Activated T-helper 2 cell treated with anti-CD3 and anti-CD28 coated beads, Interferon-gamma antibody, Interleukin-2, Interleukin-4, amounts not matched to agents 10 μg/mL and 5 μg/mL and 100 μg/mL, durations not matched to agents 14 hours and 24 hours and 36 hours (primary cell): ENCODE data around the gene KRT31. TPM values are rescaled to one million over a fixed set of nuclear protein-coding genes. Genes with fewer than 3 reads are reported as not detected.

ENCODE experiments used
- DNase-seq: peaks from one replicate; pipeline ENCODE4 v3.0.0; 2021; ENCODE audit warnings: low spot score
- H3K27ac Mint-ChIP-seq: one replicate; pipeline ENCODE4 v1.8.0; 2021; ENCODE audit warnings: mixed read lengths
- H3K27me3 Mint-ChIP-seq: one replicate; pipeline ENCODE4 v1.8.0; 2021; ENCODE audit warnings: low read depth, mixed read lengths
- H3K36me3 Mint-ChIP-seq: one replicate; pipeline ENCODE4 v1.8.0; 2021; ENCODE audit warnings: low read depth, mixed read lengths
- H3K4me1 Mint-ChIP-seq: one replicate; pipeline ENCODE4 v1.8.0; 2021; ENCODE audit warnings: low read depth, mixed read lengths
- H3K4me3 Mint-ChIP-seq: one replicate; pipeline ENCODE4 v1.8.0; 2021; ENCODE audit warnings: low read depth, mild to moderate bottlenecking, moderate library complexity, mixed read lengths
- H3K9me3 Mint-ChIP-seq: one replicate; pipeline ENCODE4 v1.8.0; 2021; ENCODE audit warnings: mixed read lengths
- intact Hi-C: fragments of 100-400 bp; cut with micrococcal nuclease; formaldehyde crosslinking; loops from one replicate; pipeline ENCODE4 v1.15.1; 2023
- total RNA-seq: library from RNA; stranded (reverse); gene quantifications from 2 replicates; pipeline ENCODE4 v1.2.3, GENCODE V29; 2022

Gene KRT31
- total RNA-seq, 1 donor from 2014 or later: not detected

GRCh38 chr17:41345992-41346391 lies 51.4 kb downstream of the KRT31 start:
- H3K27me3 Mint-ChIP-seq: peaks cover 24% of the 10 kb centered on the region
- peaks cover 9% of the 10 kb centered on the region for H3K4me1 Mint-ChIP-seq
- no peak overlapping the region for H3K27ac Mint-ChIP-seq
- no peak for DNase-seq
- intact Hi-C loops: no loop called here
- no peak overlapping the region for H3K4me3 Mint-ChIP-seq
- H3K36me3 Mint-ChIP-seq: peaks cover 7% of the 10 kb centered on the region
- peaks cover 18% of the 10 kb centered on the region for H3K9me3 Mint-ChIP-seq

Other genes starting within 250 kb of the KRT31 start
- not detected in 2 replicates for gene KRTAP4-5, start 247.8 kb downstream of the KRT31 start, total RNA-seq
- not detected in 2 replicates for gene KRTAP4-4, start 236.9 kb downstream of the KRT31 start, total RNA-seq
- not detected in 2 replicates for gene KRTAP4-3, start 229.4 kb downstream of the KRT31 start, total RNA-seq
- gene KRTAP4-2, start 219.4 kb downstream of the KRT31 start, total RNA-seq: not detected in 2 replicates
- not detected in 2 replicates for gene KRTAP4-1, start 212.7 kb downstream of the KRT31 start, total RNA-seq
- gene KRTAP9-1, start 207.7 kb downstream of the KRT31 start, total RNA-seq: not detected in 2 replicates
- gene KRTAP9-2, start 171.0 kb downstream of the KRT31 start, total RNA-seq: not detected in 2 replicates
- gene KRTAP9-3, start 165.2 kb downstream of the KRT31 start, total RNA-seq: not detected in 2 replicates
- not detected in 2 replicates for gene KRTAP9-8, start 159.6 kb downstream of the KRT31 start, total RNA-seq
- gene KRTAP9-4, start 147.9 kb downstream of the KRT31 start, total RNA-seq: not detected in 2 replicates
- gene KRTAP9-9, start 142.2 kb downstream of the KRT31 start, total RNA-seq: not detected in 2 replicates
- not detected in 2 replicates for gene KRTAP9-6, start 132.2 kb downstream of the KRT31 start, total RNA-seq
- not detected in 2 replicates for gene KRTAP9-7, start 121.9 kb downstream of the KRT31 start, total RNA-seq
- gene KRTAP29-1, start 94.8 kb downstream of the KRT31 start, total RNA-seq: not detected in 2 replicates
- gene KRTAP16-1, start 88.3 kb downstream of the KRT31 start, total RNA-seq: not detected in 2 replicates
- not detected in 2 replicates for gene KRTAP17-1, start 81.9 kb downstream of the KRT31 start, total RNA-seq
- not detected in 2 replicates for gene KRT33A, start 46.8 kb downstream of the KRT31 start, total RNA-seq
- not detected in 2 replicates for gene KRT33B, start 27.8 kb downstream of the KRT31 start, total RNA-seq
- not detected in 2 replicates for gene KRT34, start 15.3 kb downstream of the KRT31 start, total RNA-seq
- not detected in 2 replicates for gene KRT37, start 27.0 kb upstream of the KRT31 start, total RNA-seq
- not detected in 2 replicates for gene KRT38, start 43.4 kb upstream of the KRT31 start, total RNA-seq
- not detected in 2 replicates for gene KRT32, start 69.8 kb upstream of the KRT31 start, total RNA-seq
- gene KRT35, start 83.5 kb upstream of the KRT31 start, total RNA-seq: not detected in 2 replicates
- gene KRT36, start 92.3 kb upstream of the KRT31 start, total RNA-seq: not detected in 2 replicates
- gene KRT13, start 108.0 kb upstream of the KRT31 start, total RNA-seq: not detected in 2 replicates
- gene KRT15, start 121.3 kb upstream of the KRT31 start, total RNA-seq: not detected in 2 replicates
- not detected in 2 replicates for gene KRT19, start 130.7 kb upstream of the KRT31 start, total RNA-seq
- gene KRT9, start 174.5 kb upstream of the KRT31 start, total RNA-seq: not detected in 2 replicates
- not detected in 2 replicates for gene KRT14, start 189.3 kb upstream of the KRT31 start, total RNA-seq
- gene KRT16, start 215.2 kb upstream of the KRT31 start, total RNA-seq: not detected in 2 replicates
- not detected in 2 replicates for gene KRT17, start 227.0 kb upstream of the KRT31 start, total RNA-seq